ENCODE data around the gene CCDC102A.

The CCDC102A gene

GRCh38 chr16:57539072-57539796 is 2.9 kb upstream of the CCDC102A start:
- Histone ChIP-seq H3K27me3 (ENCODE audit: control insufficient read depth in 5 of 5, insufficient read depth in 4 of 5, low read length in 5 of 5) (peaks cover 0 to 5% (median 0%) of the 10 kb centered on the region in 5 donors), H3K36me3 (ENCODE audit: control insufficient read depth in 5 of 5, insufficient read depth in 5 of 5, low read length in 5 of 5) (no peaks in the 10 kb centered on the region), H3K4me1 (ENCODE audit: control insufficient read depth in 5 of 5, insufficient read depth in 5 of 5, low read length in 5 of 5) (peaks cover 0 to 48% (median 26%) of the 10 kb centered on the region in 5 donors), H3K4me3 (ENCODE audit: low read depth in 1 of 5, low read length in 5 of 5) (no peak overlapping the region), H3K9me3 (ENCODE audit: control insufficient read depth in 5 of 5, low read length in 5 of 5) (no peaks in the 10 kb centered on the region), H3K27ac (ENCODE audit: low read depth, low read length) (no peak overlapping the region), H3K9ac (ENCODE audit: low read length in 5 of 5) (no peak overlapping the region)

GRCh38 chr16:57538235-57538721 is 1.9 kb upstream of the CCDC102A start:
- Histone ChIP-seq H3K36me3 (ENCODE audit: control insufficient read depth in 5 of 5, insufficient read depth in 5 of 5, low read length in 5 of 5) (no peaks in the 10 kb centered on the region), H3K4me1 (ENCODE audit: control insufficient read depth in 5 of 5, insufficient read depth in 5 of 5, low read length in 5 of 5) (peaks cover 3 to 48% (median 32%) of the 10 kb centered on the region in 5 donors), H3K9ac (ENCODE audit: low read length in 5 of 5) (no peak overlapping the region), H3K27me3 (ENCODE audit: control insufficient read depth in 5 of 5, insufficient read depth in 4 of 5, low read length in 5 of 5) (peaks cover 0 to 5% (median 0%) of the 10 kb centered on the region in 5 donors), H3K9me3 (ENCODE audit: control insufficient read depth in 5 of 5, low read length in 5 of 5) (no peaks in the 10 kb centered on the region), H3K4me3 (ENCODE audit: low read depth in 1 of 5, low read length in 5 of 5) (no peak overlapping the region), H3K27ac (ENCODE audit: low read depth, low read length) (no peak overlapping the region)

- Histone ChIP-seq H3K9ac (ENCODE audit: low read length in 5 of 5) (no peak overlapping the region), H3K9me3 (ENCODE audit: control insufficient read depth in 5 of 5, low read length in 5 of 5) (no peaks in the 10 kb centered on the region), H3K27ac (ENCODE audit: low read depth, low read length) (no peak overlapping the region), H3K4me3 (ENCODE audit: low read depth in 1 of 5, low read length in 5 of 5) (no peak overlapping the region), H3K4me1 (ENCODE audit: control insufficient read depth in 5 of 5, insufficient read depth in 5 of 5, low read length in 5 of 5) (peaks cover 3 to 51% (median 37%) of the 10 kb centered on the region in 5 donors), H3K36me3 (ENCODE audit: control insufficient read depth in 5 of 5, insufficient read depth in 5 of 5, low read length in 5 of 5) (no peaks in the 10 kb centered on the region), H3K27me3 (ENCODE audit: control insufficient read depth in 5 of 5, insufficient read depth in 4 of 5, low read length in 5 of 5) (peaks cover 0 to 5% (median 0%) of the 10 kb centered on the region in 5 donors)
These were observed 1.3 kb upstream of the CCDC102A start for GRCh38 chr16:57537581-57538234.

DNA sequence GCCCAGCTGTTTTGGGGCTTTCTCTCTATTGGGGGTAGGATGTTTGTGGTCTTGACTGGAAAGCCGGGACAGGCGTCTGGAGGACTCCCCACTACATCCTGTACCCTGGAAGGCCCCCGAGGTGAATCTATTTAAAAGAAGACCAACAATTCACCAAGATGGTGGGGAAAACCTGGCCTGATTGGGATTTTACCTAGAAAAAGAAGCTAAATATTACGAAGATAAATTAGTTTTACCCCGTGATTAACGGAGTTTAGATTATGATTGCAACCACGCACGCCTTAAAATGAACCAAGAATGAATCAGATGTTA is 779 bp upstream of the CCDC102A start:
- peaks cover 3 to 51% (median 40%) of the 10 kb centered on the region in 5 donors for H3K4me1 ChIP-seq (ENCODE audit: control insufficient read depth in 5 of 5, insufficient read depth in 5 of 5, low read length in 5 of 5)
- no peaks in the 10 kb centered on the region for H3K36me3 ChIP-seq (ENCODE audit: control insufficient read depth in 5 of 5, insufficient read depth in 5 of 5, low read length in 5 of 5)
- no peaks in the 10 kb centered on the region for H3K9me3 ChIP-seq (ENCODE audit: control insufficient read depth in 5 of 5, low read length in 5 of 5)
- peak overlapping the region in 4 of 5 donors; percentile 61 to 86 (median 72) for H3K4me3 ChIP-seq (ENCODE audit: low read depth in 1 of 5, low read length in 5 of 5)
- no peak overlapping the region for H3K27ac ChIP-seq (ENCODE audit: low read depth, low read length)
- peaks cover 0 to 5% (median 0%) of the 10 kb centered on the region in 5 donors for H3K27me3 ChIP-seq (ENCODE audit: control insufficient read depth in 5 of 5, insufficient read depth in 4 of 5, low read length in 5 of 5)
- H3K9ac ChIP-seq (ENCODE audit: low read length in 5 of 5) = peak overlapping the region in 2 of 5 donors; percentile 56 to 74

- Histone ChIP-seq H3K36me3 (ENCODE audit: control insufficient read depth in 5 of 5, insufficient read depth in 5 of 5, low read length in 5 of 5) (no peaks in the 10 kb centered on the region), H3K4me1 (ENCODE audit: control insufficient read depth in 5 of 5, insufficient read depth in 5 of 5, low read length in 5 of 5) (peaks cover 3 to 53% (median 40%) of the 10 kb centered on the region in 5 donors), H3K27me3 (ENCODE audit: control insufficient read depth in 5 of 5, insufficient read depth in 4 of 5, low read length in 5 of 5) (peaks cover 0 to 5% (median 0%) of the 10 kb centered on the region in 5 donors)
These were observed 578 bp downstream of the CCDC102A start for GRCh38 chr16:57535680-57536305.

GRCh38 chr16:57534881-57535658 is 1.3 kb downstream of the CCDC102A start:
- Histone ChIP-seq H3K36me3 (ENCODE audit: control insufficient read depth in 5 of 5, insufficient read depth in 5 of 5, low read length in 5 of 5) (no peaks in the 10 kb centered on the region), H3K9ac (ENCODE audit: low read length in 5 of 5) (peak overlapping the region in 2 of 5 donors; percentile 78 to 91), H3K27ac (ENCODE audit: low read depth, low read length) (peak overlapping the region; percentile 75), H3K4me1 (ENCODE audit: control insufficient read depth in 5 of 5, insufficient read depth in 5 of 5, low read length in 5 of 5) (peaks cover 3 to 60% (median 45%) of the 10 kb centered on the region in 5 donors), H3K4me3 (ENCODE audit: low read depth in 1 of 5, low read length in 5 of 5) (peak overlapping the region; percentile 81 to 88 (median 86)), H3K9me3 (ENCODE audit: control insufficient read depth in 5 of 5, low read length in 5 of 5) (no peaks in the 10 kb centered on the region), H3K27me3 (ENCODE audit: control insufficient read depth in 5 of 5, insufficient read depth in 4 of 5, low read length in 5 of 5) (peaks cover 0 to under 1% (median 0%) of the 10 kb centered on the region in 5 donors)

More at GRCh38 chr16:57535680-57536305, 578 bp downstream of the CCDC102A start:
- peak overlapping the region; percentile 81 to 88 (median 86) for H3K4me3 ChIP-seq (ENCODE audit: low read depth in 1 of 5, low read length in 5 of 5)
- peak overlapping the region in 4 of 5 donors; percentile 78 to 91 (median 82) for H3K9ac ChIP-seq (ENCODE audit: low read length in 5 of 5)
- H3K27ac ChIP-seq (ENCODE audit: low read depth, low read length) = peak overlapping the region; percentile 75
- no peaks in the 10 kb centered on the region for H3K9me3 ChIP-seq (ENCODE audit: control insufficient read depth in 5 of 5, low read length in 5 of 5)

DNA sequence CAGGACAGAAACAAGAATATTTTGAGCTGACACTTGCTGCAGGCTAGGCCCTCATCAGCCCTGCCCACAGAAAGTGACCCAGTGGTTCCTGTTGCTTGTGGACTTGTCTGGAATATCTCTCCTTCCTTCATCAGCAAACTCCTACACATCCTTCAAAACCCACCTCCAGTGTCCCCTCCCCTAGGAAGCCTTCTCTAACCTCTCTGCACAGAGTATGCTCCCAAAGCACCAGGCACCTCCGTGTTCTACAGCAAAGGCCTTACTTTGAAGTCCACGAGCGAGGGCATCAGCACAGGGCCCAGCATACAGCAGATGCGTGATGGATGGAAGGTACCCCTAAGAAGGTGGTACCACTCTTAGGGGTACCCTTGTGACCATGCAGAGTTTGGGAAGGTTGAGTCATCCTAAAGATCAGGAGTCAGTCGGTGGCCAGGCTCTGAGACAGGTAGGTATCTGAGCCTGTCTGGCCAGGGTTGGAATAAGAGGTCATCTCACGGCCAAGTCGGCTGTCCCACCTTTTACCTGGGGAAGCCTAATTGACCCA is 2.0 kb downstream of the CCDC102A start:
- Histone ChIP-seq H3K9ac (ENCODE audit: low read length in 5 of 5) (no peak overlapping the region), H3K27me3 (ENCODE audit: control insufficient read depth in 5 of 5, insufficient read depth in 4 of 5, low read length in 5 of 5) (no peaks in the 10 kb centered on the region), H3K9me3 (ENCODE audit: control insufficient read depth in 5 of 5, low read length in 5 of 5) (no peaks in the 10 kb centered on the region), H3K4me3 (ENCODE audit: low read depth in 1 of 5, low read length in 5 of 5) (no peak overlapping the region), H3K27ac (ENCODE audit: low read depth, low read length) (peak overlapping the region; percentile 75), H3K4me1 (ENCODE audit: control insufficient read depth in 5 of 5, insufficient read depth in 5 of 5, low read length in 5 of 5) (peaks cover 3 to 64% (median 45%) of the 10 kb centered on the region in 5 donors), H3K36me3 (ENCODE audit: control insufficient read depth in 5 of 5, insufficient read depth in 5 of 5, low read length in 5 of 5) (no peaks in the 10 kb centered on the region)

- H3K36me3 ChIP-seq (ENCODE audit: control insufficient read depth in 5 of 5, insufficient read depth in 5 of 5, low read length in 5 of 5) = no peaks in the 10 kb centered on the region
- peak overlapping the region in 1 of 5 donors; percentile 26 for H3K9ac ChIP-seq (ENCODE audit: low read length in 5 of 5)
- peaks cover 3 to 64% (median 45%) of the 10 kb centered on the region in 5 donors for H3K4me1 ChIP-seq (ENCODE audit: control insufficient read depth in 5 of 5, insufficient read depth in 5 of 5, low read length in 5 of 5)
- no peaks in the 10 kb centered on the region for H3K9me3 ChIP-seq (ENCODE audit: control insufficient read depth in 5 of 5, low read length in 5 of 5)
- H3K4me3 ChIP-seq (ENCODE audit: low read depth in 1 of 5, low read length in 5 of 5) = peak overlapping the region in 1 of 5 donors; percentile 32
- no peaks in the 10 kb centered on the region for H3K27me3 ChIP-seq (ENCODE audit: control insufficient read depth in 5 of 5, insufficient read depth in 4 of 5, low read length in 5 of 5)
- H3K27ac ChIP-seq (ENCODE audit: low read depth, low read length) = no peak overlapping the region
These were observed 2.7 kb downstream of the CCDC102A start for GRCh38 chr16:57533431-57534336.

Measured in subcutaneous abdominal adipose tissue (tissue), 5 donors.